Small intestine (tissue), 7 donors: Measurements from ENCODE around the gene GHR. TPM values are rescaled to one million over a fixed set of nuclear protein-coding genes. Genes with fewer than 3 reads are reported as not detected.
A peak's percentile ranks its signal among the peaks of the same experiment; 100 is the strongest.

Source experiments
- DNase-seq, 2 donors: peaks; one replicate each; pipeline versions ENCODE4 v3.0.0 to v3.0.0-alpha.2; 2013
- FAIRE-seq: peaks from 2 replicates; lab custom pipeline; 2012; peaks lifted over from hg19 to GRCh38; lab: Jason Lieb, UNC
- H3K27ac ChIP-seq, 3 donors: one replicate each; pipeline ENCODE4 v1.5.1; 2013; ENCODE audit warnings: low read length in 2 of 3, mild to moderate bottlenecking in 2 of 3, control low read depth in 1 of 3, inconsistent platforms in 1 of 3, low read depth in 1 of 3, moderate library complexity in 1 of 3
- H3K27me3 ChIP-seq, 3 donors: one replicate each; pipeline ENCODE4 v1.6.1; 2013; ENCODE audit warnings: low read length in 3 of 3, inconsistent platforms in 1 of 3; ENCODE audit not compliant: control insufficient read depth in 3 of 3, insufficient read depth in 3 of 3
- H3K36me3 ChIP-seq, 3 donors: one replicate each; pipeline ENCODE4 v1.6.1; 2013; ENCODE audit warnings: low read length in 3 of 3, inconsistent platforms in 1 of 3, low read depth in 1 of 3, mild to moderate bottlenecking in 1 of 3, moderate library complexity in 1 of 3; ENCODE audit not compliant: control insufficient read depth in 3 of 3, insufficient read depth in 2 of 3
- H3K4me1 ChIP-seq, 3 donors: one replicate each; pipeline ENCODE4 v1.6.1; 2013; ENCODE audit warnings: low read length in 2 of 3, inconsistent platforms in 1 of 3, low read depth in 1 of 3, mild to moderate bottlenecking in 1 of 3, moderate library complexity in 1 of 3; ENCODE audit not compliant: control insufficient read depth in 3 of 3, insufficient read depth in 2 of 3
- H3K4me3 ChIP-seq, 3 donors: one replicate each; pipeline ENCODE4 v1.5.1; 2013; ENCODE audit warnings: low read length in 3 of 3, control low read depth in 1 of 3, inconsistent platforms in 1 of 3, low read depth in 1 of 3, mild to moderate bottlenecking in 1 of 3, moderate library complexity in 1 of 3
- H3K9me3 ChIP-seq, 2 donors: one replicate each; pipeline ENCODE4 v1.6.1; 2013; ENCODE audit warnings: low read depth in 1 of 2, low read length in 1 of 2; ENCODE audit not compliant: control insufficient read depth in 2 of 2, insufficient read depth in 1 of 2
- WGBS, 3 donors: extraction: QIAGEN DNeasy Blood & Tissue Kit; methylation state at CpG; one replicate each; pipeline ENCODE4 v1.1.7; 2013; 5-methylcytosine and 5-hydroxymethylcytosine counted together
- polyA plus RNA-seq, 4 donors: library from polyadenylated mRNA; stranded (reverse) in 3 of 4; unstranded in 1 of 4; fragments of 200-250 nt in 3 of 4; fragments of 120-200 nt in 1 of 4; gene quantifications; one replicate each; pipeline versions ENCODE4 v1.2.1 to v1.2.3, GENCODE V29; 2013
- donor health status: healthy with polysubstance abuse.
- donor health status: control.
- donor health status: control.
- donor health status: Bipolar disorder and iron deficiency.
- donor health status: healthy.

The GHR gene
- polyA plus RNA-seq, 4 donors, result 0.22 to 14.8 (median 1.4) TPM

DNA sequence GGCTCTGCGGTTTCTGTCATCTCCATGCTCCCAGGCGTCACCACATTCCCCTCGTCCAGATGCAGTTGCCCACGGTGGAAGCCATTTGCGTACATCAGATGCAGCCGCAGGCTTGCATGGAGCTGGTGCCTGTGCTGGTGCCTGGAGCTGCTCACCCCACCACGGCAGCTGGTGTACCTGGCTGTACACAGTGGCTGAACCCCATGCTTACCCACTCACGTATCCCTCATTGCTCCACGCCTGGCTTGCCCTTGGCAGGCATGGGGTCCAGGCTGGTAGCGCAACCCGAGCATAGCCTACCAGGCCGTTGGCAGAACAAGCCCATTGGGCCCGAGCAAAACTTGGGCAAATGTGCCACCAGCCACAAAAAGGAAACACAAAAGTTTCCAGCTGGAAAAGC lies 159.5 kb downstream of the GHR start:
- Histone ChIP-seq H3K36me3 (no peaks in the 10 kb centered on the region), H3K27ac (no peak overlapping the region), H3K27me3 (no peaks in the 10 kb centered on the region), H3K4me1 (no peaks in the 10 kb centered on the region), H3K9me3 (peaks cover 0 to 9% of the 10 kb centered on the region in 2 donors), H3K4me3 (no peak overlapping the region)
- no peak for DNase-seq
- FAIRE-seq, result no peak
- 93 to 95% (median 93%) methylated on average over 13 of the region's 13 CpGs for WGBS, 3 donors

DNA sequence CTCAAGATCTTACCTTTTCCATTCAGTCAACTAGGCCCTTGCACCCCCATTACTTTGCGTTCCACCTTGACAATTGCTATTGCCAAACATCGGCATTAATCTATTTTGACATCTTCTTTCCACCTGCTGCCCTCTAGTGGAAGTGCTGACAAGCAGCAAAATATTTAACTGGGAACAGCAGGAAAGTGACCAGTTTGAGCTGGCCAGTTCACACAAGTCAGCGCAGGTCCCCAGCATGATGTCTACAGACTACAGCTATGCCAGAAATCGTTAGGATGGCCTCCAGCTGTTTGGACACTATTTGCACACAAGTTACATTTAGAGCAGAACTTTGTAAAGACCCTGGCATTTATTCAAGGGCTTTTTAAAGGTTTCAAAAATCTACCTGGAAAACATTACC lies 160.1 kb downstream of the GHR start:
- H3K27me3 ChIP-seq, result no peaks in the 10 kb centered on the region
- no peaks in the 10 kb centered on the region for H3K36me3 ChIP-seq
- no peaks in the 10 kb centered on the region for H3K4me1 ChIP-seq
- peak; percentile 42 to 76 for DNase-seq
- no peak overlapping the region for H3K4me3 ChIP-seq
- no peak overlapping the region for H3K27ac ChIP-seq
- peaks cover 0 to 9% of the 10 kb centered on the region in 2 donors for H3K9me3 ChIP-seq
- 6 to 13% (median 10%) methylated on average over 4 of the region's 4 CpGs for WGBS, 3 donors
- FAIRE-seq, result no peak

DNA sequence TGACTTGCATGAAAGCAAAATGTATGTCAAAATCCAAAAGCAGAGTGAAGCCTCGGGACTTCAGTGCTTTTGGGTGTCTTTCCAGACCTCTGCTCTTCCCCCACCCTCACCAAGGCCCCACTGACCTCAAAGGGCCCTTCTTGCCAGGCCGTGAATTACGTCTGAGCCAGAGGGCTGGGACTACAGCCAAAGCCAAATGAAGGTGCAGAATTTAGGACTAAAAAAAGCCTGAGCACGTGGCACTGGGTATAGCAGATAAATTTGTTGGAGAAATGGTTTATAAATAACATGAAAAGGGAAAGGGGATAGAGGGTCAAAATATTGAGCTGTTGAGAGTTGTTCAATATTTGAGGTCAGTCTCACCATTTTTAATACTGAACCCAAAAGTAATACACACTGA lies 163.4 kb downstream of the GHR start:
- FAIRE-seq (no peak), DNase-seq (no peak)
- Histone ChIP-seq H3K36me3 (no peaks in the 10 kb centered on the region), H3K4me3 (no peak overlapping the region), H3K27ac (no peak overlapping the region), H3K4me1 (peaks cover 0 to 6% (median 0%) of the 10 kb centered on the region in 3 donors), H3K27me3 (no peaks in the 10 kb centered on the region), H3K9me3 (peaks cover 0 to 9% of the 10 kb centered on the region in 2 donors)
- 7 to 24% (median 9%) methylated on average over 4 of the region's 4 CpGs for WGBS, 3 donors

DNA sequence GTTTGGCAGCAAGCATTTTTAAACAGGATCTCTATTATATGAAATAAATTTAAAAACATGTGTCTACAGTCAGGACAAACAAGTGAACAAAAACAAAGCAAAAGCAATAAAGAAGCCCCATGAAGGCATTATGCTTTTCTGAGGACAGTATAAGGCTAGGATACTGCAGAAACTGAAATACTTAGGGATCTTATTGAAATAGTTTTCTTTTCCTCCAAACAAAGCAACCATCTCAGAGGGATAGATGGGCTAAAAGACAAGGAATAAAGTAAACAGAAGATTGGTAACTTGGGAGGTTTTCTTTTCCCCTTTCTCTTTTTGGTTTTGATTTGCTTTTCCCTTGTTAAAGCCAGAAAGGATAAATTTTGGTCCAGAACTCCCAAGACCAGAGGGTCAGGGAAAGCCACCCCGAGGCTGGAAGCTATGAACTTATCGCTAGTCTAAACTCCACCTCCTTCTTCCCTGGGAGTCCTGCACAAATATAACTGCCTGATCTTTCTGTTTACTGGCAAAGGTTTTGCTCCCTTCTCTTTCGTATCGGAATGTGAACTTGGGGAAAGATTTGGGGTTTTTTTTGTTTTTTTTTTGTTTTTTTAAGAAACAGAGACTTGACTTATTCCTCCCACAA lies 164.0 kb downstream of the GHR start:
- Histone ChIP-seq H3K9me3 (peaks cover 0 to 6% of the 10 kb centered on the region in 2 donors), H3K27me3 (no peaks in the 10 kb centered on the region), H3K4me3 (no peak overlapping the region), H3K27ac (no peak overlapping the region), H3K36me3 (no peaks in the 10 kb centered on the region), H3K4me1 (peaks cover 0 to 6% (median 0%) of the 10 kb centered on the region in 3 donors)
- no peak for DNase-seq
- FAIRE-seq, result no peak
- WGBS, 3 donors, result 57 to 62% (median 61%) methylated on average over 4 of the region's 4 CpGs

DNA sequence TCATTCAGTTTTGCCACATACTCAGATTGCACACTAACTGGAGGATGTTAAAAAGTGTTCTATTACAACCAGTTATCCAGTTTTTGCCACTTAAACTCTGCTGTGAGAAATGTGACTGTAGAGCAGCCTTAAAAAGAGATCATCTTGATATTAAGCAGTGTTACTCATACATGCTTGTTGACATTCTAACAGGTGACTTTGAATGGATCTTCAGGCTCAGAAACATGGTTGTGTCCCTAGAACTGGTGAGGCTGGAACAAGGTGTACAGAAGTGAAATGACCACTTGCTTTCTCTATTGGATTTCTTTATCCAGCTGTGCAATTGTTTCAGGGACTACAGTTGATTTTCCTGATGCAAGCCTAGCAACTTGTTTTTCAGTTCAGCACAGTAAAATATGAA lies 167.3 kb downstream of the GHR start:
- Histone ChIP-seq H3K27me3 (no peaks in the 10 kb centered on the region), H3K4me3 (no peak overlapping the region), H3K36me3 (no peaks in the 10 kb centered on the region), H3K9me3 (no peaks in the 10 kb centered on the region), H3K4me1 (peaks cover 0 to 6% (median 0%) of the 10 kb centered on the region in 3 donors), H3K27ac (no peak overlapping the region)
- DNase-seq, result no peak
- no peak for FAIRE-seq

DNA sequence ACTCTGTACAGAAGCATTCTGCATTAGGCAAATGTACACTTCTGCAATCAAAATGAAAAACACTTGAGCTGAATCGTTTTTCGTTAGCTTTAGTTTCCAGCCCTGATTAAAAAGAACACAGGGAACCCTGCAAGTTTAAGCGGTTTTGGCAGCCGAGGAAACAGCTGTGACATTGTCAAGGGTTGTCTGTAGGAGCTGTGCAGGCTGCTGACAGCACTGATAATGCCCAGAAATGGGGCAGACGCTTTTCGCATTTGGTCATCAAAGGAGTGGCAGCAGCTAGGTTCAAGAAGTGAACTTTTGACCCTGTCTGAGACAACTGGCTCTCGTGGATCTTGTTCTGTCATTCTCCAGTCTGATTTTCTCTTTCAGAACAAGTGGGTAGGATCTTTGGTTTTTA lies 167.8 kb downstream of the GHR start:
- Histone ChIP-seq H3K4me1 (peaks cover 0 to 6% (median 0%) of the 10 kb centered on the region in 3 donors), H3K4me3 (no peak overlapping the region), H3K27ac (no peak overlapping the region), H3K27me3 (no peaks in the 10 kb centered on the region), H3K9me3 (no peaks in the 10 kb centered on the region), H3K36me3 (no peaks in the 10 kb centered on the region)
- DNase-seq (peak; percentile 4 to 45), FAIRE-seq (no peak)
- WGBS, 3 donors, result 3 to 5% (median 4%) methylated on average over 7 of the region's 7 CpGs

DNA sequence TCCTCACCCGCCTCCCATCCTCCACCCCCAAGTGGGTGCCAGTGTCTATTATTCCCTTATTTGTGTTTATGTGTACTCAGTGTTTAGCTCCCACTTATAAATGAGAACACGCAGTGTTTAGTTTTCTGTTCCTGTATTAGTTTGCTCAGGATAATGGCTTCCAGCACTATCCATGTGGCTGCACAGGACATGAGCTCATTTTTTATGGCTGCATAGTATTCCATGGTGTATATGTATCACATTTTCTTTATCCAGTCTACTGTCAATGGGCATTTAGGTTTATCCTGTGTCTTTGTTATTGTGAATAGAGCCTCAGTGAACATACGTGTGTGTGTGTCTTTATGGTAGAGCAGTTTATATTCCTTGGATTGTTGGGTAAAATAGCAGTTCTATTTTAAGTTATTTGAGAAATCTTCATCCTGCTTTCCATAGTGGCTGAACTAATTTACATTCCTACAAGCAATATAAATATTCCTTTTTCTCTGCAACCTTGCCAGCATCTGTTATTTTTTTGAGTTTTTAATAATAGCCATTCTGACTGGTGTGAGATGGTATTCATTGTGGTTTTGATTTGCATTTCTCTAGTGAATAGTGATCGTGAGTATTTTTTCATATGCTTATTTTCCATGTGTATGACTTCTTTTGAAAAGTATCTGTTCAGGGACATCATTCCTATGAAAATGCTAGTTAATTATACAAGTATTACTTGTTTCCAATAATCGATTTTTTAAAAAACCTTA lies 169.3 kb downstream of the GHR start:
- Histone ChIP-seq H3K9me3 (no peaks in the 10 kb centered on the region), H3K27ac (no peak overlapping the region), H3K4me3 (no peak overlapping the region), H3K27me3 (no peaks in the 10 kb centered on the region), H3K4me1 (peaks cover 0 to 6% (median 0%) of the 10 kb centered on the region in 3 donors), H3K36me3 (no peaks in the 10 kb centered on the region)
- FAIRE-seq (no peak), DNase-seq (no peak)
- WGBS, 3 donors, result 86 to 90% (median 89%) methylated on average over 5 of the region's 5 CpGs

DNA sequence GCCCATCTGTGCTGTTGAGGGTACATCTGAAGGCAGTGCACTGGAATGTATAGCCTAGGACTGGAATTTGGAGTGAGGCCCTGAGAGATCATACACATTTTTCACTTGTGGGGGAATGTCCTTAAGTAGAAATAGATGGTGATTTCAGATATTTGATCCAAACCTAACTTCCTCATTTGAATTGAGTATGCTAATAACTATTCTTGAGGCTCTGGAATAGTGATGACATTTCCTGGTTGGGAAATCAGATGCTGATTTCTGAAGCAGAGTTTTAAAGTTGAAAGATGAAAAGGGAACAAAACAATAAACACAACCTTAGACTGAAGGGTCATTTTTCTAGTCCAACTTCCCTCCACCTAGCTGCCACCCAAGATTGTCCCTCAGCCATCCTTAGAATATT lies 170.4 kb downstream of the GHR start:
- DNase-seq, result no peak
- no peaks in the 10 kb centered on the region for H3K36me3 ChIP-seq
- FAIRE-seq, result no peak
- no peak overlapping the region for H3K4me3 ChIP-seq
- H3K27me3 ChIP-seq, result no peaks in the 10 kb centered on the region
- H3K9me3 ChIP-seq, result no peaks in the 10 kb centered on the region
- H3K4me1 ChIP-seq, result peaks cover 0 to 6% (median 0%) of the 10 kb centered on the region in 3 donors
- no peak overlapping the region for H3K27ac ChIP-seq
